ENCODE data around the gene KCND2.

Gene KCND2

GRCh38 chr7:120337308-120337907 is 64.4 kb downstream of the KCND2 start:
- Histone ChIP-seq H2AFZ (ENCODE audit: low read length) (no peak overlapping the region), H3K23ac (ENCODE audit: low read depth, low read length, poor library complexity) (no peak overlapping the region), H3K9ac (ENCODE audit: low read depth, low read length, poor library complexity) (no peak overlapping the region), H2BK120ac (ENCODE audit: low read depth, low read length) (no peak overlapping the region), H2BK12ac (ENCODE audit: low read length) (no peak overlapping the region), H4K8ac (ENCODE audit: low read depth, low read length) (no peak overlapping the region), H3K27me3 (ENCODE audit: control insufficient read depth in 3 of 3, insufficient read depth in 3 of 3, low read depth in 1 of 3, low read length in 3 of 3) (no peaks in the 10 kb centered on the region), H3K79me1 (ENCODE audit: low read depth, low read length) (no peaks in the 10 kb centered on the region), H2BK15ac (ENCODE audit: low read length) (no peak overlapping the region), H3K4me3 (ENCODE audit: low read length in 2 of 2) (no peak overlapping the region), H4K91ac (ENCODE audit: low read depth, low read length, poor library complexity) (no peak overlapping the region), H3K27ac (replicated peaks; ENCODE audit: low read length) (no peak overlapping the region), H3K4me2 (ENCODE audit: insufficient read depth, low read length, poor library complexity, severe bottlenecking) (no peak overlapping the region), H3K36me3 (replicated peaks in 1 of 2; ENCODE audit: control insufficient read depth in 2 of 2, insufficient read depth in 2 of 2, low read length in 2 of 2) (no peaks in the 10 kb centered on the region), H3K9me3 (replicated peaks in 1 of 2; ENCODE audit: control insufficient read depth in 2 of 2, insufficient read depth in 1 of 2, low read depth in 1 of 2, low read length in 2 of 2) (no peaks in the 10 kb centered on the region), H3K18ac (ENCODE audit: low read length) (no peak overlapping the region), H2AK5ac (ENCODE audit: low read depth, low read length) (no peak overlapping the region), H2BK5ac (ENCODE audit: low read length) (no peak overlapping the region), H3K4me1 (ENCODE audit: control insufficient read depth in 2 of 2, insufficient read depth in 1 of 2, low read depth in 1 of 2, low read length in 2 of 2) (no peaks in the 10 kb centered on the region), H3K14ac (ENCODE audit: low read length) (no peak overlapping the region), H3K4ac (ENCODE audit: low read length) (no peak overlapping the region)
- no CpG with 5 or more reads among the region's 1 CpG for WGBS, 2 donors (ENCODE audit: extremely low coverage in 2 of 2, insufficient read length in 2 of 2, insufficient replicate concordance in 1 of 2)
- peak; percentile 1 for DNase-seq (ENCODE audit: low spot score)

- DNase-seq (ENCODE audit: low spot score), result no peak
- Histone ChIP-seq H2BK12ac (ENCODE audit: low read length) (no peak overlapping the region), H3K9me3 (replicated peaks in 1 of 2; ENCODE audit: control insufficient read depth in 2 of 2, insufficient read depth in 1 of 2, low read depth in 1 of 2, low read length in 2 of 2) (no peaks in the 10 kb centered on the region)
Measured at GRCh38 chr7:120344276-120344675, 71.3 kb downstream of the KCND2 start.

GRCh38 chr7:120353171-120353570 is 80.2 kb downstream of the KCND2 start:
- Histone ChIP-seq H2AK5ac (ENCODE audit: low read depth, low read length) (no peak overlapping the region), H3K4me3 (ENCODE audit: low read length in 2 of 2) (no peak overlapping the region), H3K9me3 (replicated peaks in 1 of 2; ENCODE audit: control insufficient read depth in 2 of 2, insufficient read depth in 1 of 2, low read depth in 1 of 2, low read length in 2 of 2) (no peaks in the 10 kb centered on the region), H2BK5ac (ENCODE audit: low read length) (no peak overlapping the region), H2BK120ac (ENCODE audit: low read depth, low read length) (no peak overlapping the region), H3K27me3 (ENCODE audit: control insufficient read depth in 3 of 3, insufficient read depth in 3 of 3, low read depth in 1 of 3, low read length in 3 of 3) (no peaks in the 10 kb centered on the region), H3K4ac (ENCODE audit: low read length) (no peak overlapping the region), H3K79me1 (ENCODE audit: low read depth, low read length) (no peaks in the 10 kb centered on the region), H2AFZ (ENCODE audit: low read length) (no peak overlapping the region), H3K4me2 (ENCODE audit: insufficient read depth, low read length, poor library complexity, severe bottlenecking) (no peak overlapping the region), H3K23ac (ENCODE audit: low read depth, low read length, poor library complexity) (no peak overlapping the region), H3K27ac (replicated peaks; ENCODE audit: low read length) (no peak overlapping the region), H2BK15ac (ENCODE audit: low read length) (no peak overlapping the region), H4K8ac (ENCODE audit: low read depth, low read length) (no peak overlapping the region), H3K18ac (ENCODE audit: low read length) (no peak overlapping the region), H3K36me3 (replicated peaks in 1 of 2; ENCODE audit: control insufficient read depth in 2 of 2, insufficient read depth in 2 of 2, low read length in 2 of 2) (no peaks in the 10 kb centered on the region), H3K9ac (ENCODE audit: low read depth, low read length, poor library complexity) (no peak overlapping the region), H2BK12ac (ENCODE audit: low read length) (no peak overlapping the region), H4K91ac (ENCODE audit: low read depth, low read length, poor library complexity) (no peak overlapping the region), H3K14ac (ENCODE audit: low read length) (no peak overlapping the region), H3K4me1 (ENCODE audit: control insufficient read depth in 2 of 2, insufficient read depth in 1 of 2, low read depth in 1 of 2, low read length in 2 of 2) (no peaks in the 10 kb centered on the region)
- no CpG with 5 or more reads among the region's 3 CpGs for WGBS, 2 donors (ENCODE audit: extremely low coverage in 2 of 2, insufficient read length in 2 of 2, insufficient replicate concordance in 1 of 2)
- no peak for DNase-seq (ENCODE audit: low spot score)

More at GRCh38 chr7:120344276-120344675, 71.3 kb downstream of the KCND2 start:
- Histone ChIP-seq H3K9ac (ENCODE audit: low read depth, low read length, poor library complexity) (no peak overlapping the region), H3K4me2 (ENCODE audit: insufficient read depth, low read length, poor library complexity, severe bottlenecking) (no peak overlapping the region), H4K8ac (ENCODE audit: low read depth, low read length) (no peak overlapping the region), H2BK5ac (ENCODE audit: low read length) (no peak overlapping the region), H2AFZ (ENCODE audit: low read length) (no peak overlapping the region), H3K79me1 (ENCODE audit: low read depth, low read length) (no peaks in the 10 kb centered on the region), H4K91ac (ENCODE audit: low read depth, low read length, poor library complexity) (no peak overlapping the region), H3K18ac (ENCODE audit: low read length) (no peak overlapping the region), H3K4ac (ENCODE audit: low read length) (no peak overlapping the region), H3K4me1 (ENCODE audit: control insufficient read depth in 2 of 2, insufficient read depth in 1 of 2, low read depth in 1 of 2, low read length in 2 of 2) (no peaks in the 10 kb centered on the region), H3K36me3 (replicated peaks in 1 of 2; ENCODE audit: control insufficient read depth in 2 of 2, insufficient read depth in 2 of 2, low read length in 2 of 2) (no peaks in the 10 kb centered on the region), H3K27me3 (ENCODE audit: control insufficient read depth in 3 of 3, insufficient read depth in 3 of 3, low read depth in 1 of 3, low read length in 3 of 3) (no peaks in the 10 kb centered on the region), H2BK15ac (ENCODE audit: low read length) (no peak overlapping the region), H3K23ac (ENCODE audit: low read depth, low read length, poor library complexity) (no peak overlapping the region), H2BK120ac (ENCODE audit: low read depth, low read length) (no peak overlapping the region), H3K14ac (ENCODE audit: low read length) (no peak overlapping the region), H3K27ac (replicated peaks; ENCODE audit: low read length) (no peak overlapping the region), H3K4me3 (ENCODE audit: low read length in 2 of 2) (no peak overlapping the region), H2AK5ac (ENCODE audit: low read depth, low read length) (no peak overlapping the region)
- no CpG with 5 or more reads among the region's 5 CpGs for WGBS, 2 donors (ENCODE audit: extremely low coverage in 2 of 2, insufficient read length in 2 of 2, insufficient replicate concordance in 1 of 2)

- Histone ChIP-seq H4K8ac (ENCODE audit: low read depth, low read length) (no peak overlapping the region), H3K4me2 (ENCODE audit: insufficient read depth, low read length, poor library complexity, severe bottlenecking) (no peak overlapping the region), H2AFZ (ENCODE audit: low read length) (no peak overlapping the region), H2BK120ac (ENCODE audit: low read depth, low read length) (no peak overlapping the region), H3K36me3 (replicated peaks in 1 of 2; ENCODE audit: control insufficient read depth in 2 of 2, insufficient read depth in 2 of 2, low read length in 2 of 2) (no peaks in the 10 kb centered on the region), H4K91ac (ENCODE audit: low read depth, low read length, poor library complexity) (no peak overlapping the region), H3K4me3 (ENCODE audit: low read length in 2 of 2) (no peak overlapping the region), H3K27me3 (ENCODE audit: control insufficient read depth in 3 of 3, insufficient read depth in 3 of 3, low read depth in 1 of 3, low read length in 3 of 3) (no peaks in the 10 kb centered on the region), H2BK15ac (ENCODE audit: low read length) (no peak overlapping the region), H3K4me1 (ENCODE audit: control insufficient read depth in 2 of 2, insufficient read depth in 1 of 2, low read depth in 1 of 2, low read length in 2 of 2) (no peaks in the 10 kb centered on the region), H3K79me1 (ENCODE audit: low read depth, low read length) (no peaks in the 10 kb centered on the region), H2BK12ac (ENCODE audit: low read length) (no peak overlapping the region), H3K4ac (ENCODE audit: low read length) (no peak overlapping the region), H3K9me3 (replicated peaks in 1 of 2; ENCODE audit: control insufficient read depth in 2 of 2, insufficient read depth in 1 of 2, low read depth in 1 of 2, low read length in 2 of 2) (no peaks in the 10 kb centered on the region), H3K14ac (ENCODE audit: low read length) (no peak overlapping the region), H3K27ac (replicated peaks; ENCODE audit: low read length) (no peak overlapping the region), H2BK5ac (ENCODE audit: low read length) (no peak overlapping the region), H2AK5ac (ENCODE audit: low read depth, low read length) (no peak overlapping the region), H3K9ac (ENCODE audit: low read depth, low read length, poor library complexity) (no peak overlapping the region), H3K18ac (ENCODE audit: low read length) (no peak overlapping the region), H3K23ac (ENCODE audit: low read depth, low read length, poor library complexity) (no peak overlapping the region)
- no peak for DNase-seq (ENCODE audit: low spot score)
Measured at GRCh38 chr7:120360918-120361317, 87.9 kb downstream of the KCND2 start.

Data from neuronal stem cell (in vitro differentiated cells).